AG04450 (cell line): ENCODE data around the gene VWA2. TPM values are rescaled to one million over a fixed set of nuclear protein-coding genes. Genes with fewer than 3 reads are reported as not detected.

Source experiments
- CTCF ChIA-PET: fragments of 300-600, 350-600 bp; formaldehyde crosslinking; extraction: SDS; loops from one replicate; lab custom pipeline; 2022; ENCODE audit warnings: antibody characterized with exemption, inconsistent platforms; lab: Charles Lee
- POLR2A ChIA-PET: fragments of 350-600 bp; formaldehyde crosslinking; extraction: SDS; loops from one replicate; lab custom pipeline; 2021; ENCODE audit warnings: antibody characterized with exemption, inconsistent platforms; lab: Yijun Ruan, JAX
- DNase-seq: peaks from one replicate; pipeline ENCODE4 v3.0.0-alpha.2; 2011; ENCODE audit warnings: low read depth, low spot score
- H3K27ac ChIP-seq: one replicate; pipeline ENCODE4 v1.5.1; 2012; ENCODE audit warnings: low read depth, low read length, control low read depth
- H3K27me3 ChIP-seq: one replicate; pipeline ENCODE4 v1.6.0; 2012; ENCODE audit warnings: low read length; ENCODE audit not compliant: control insufficient read depth, insufficient read depth
- H3K4me3 ChIP-seq: 2 replicates; pipeline ENCODE4 v1.5.1; 2011; ENCODE audit warnings: mild to moderate bottlenecking, low read depth, low read length, control low read depth
- H3K9me3 ChIP-seq: 2 replicates; pipeline ENCODE4 v1.5.1; 2012; ENCODE audit warnings: low read length; ENCODE audit not compliant: control insufficient read depth, insufficient read depth
- polyA plus RNA-seq: library from polyadenylated mRNA; depleted of rRNA; stranded (reverse); fragments of >200 nt; gene quantifications from 2 replicates; pipeline ENCODE4 v1.2.3, GENCODE V29; 2011
- TF ChIP-seq, protein P1 (sequence below): IDR thresholded peaks from 2 replicates; pipeline ENCODE4 v1.5.1; 2011; ENCODE audit warnings: low read depth, low read length, control low read depth, inconsistent platforms

Gene VWA2
- polyA plus RNA-seq, 1 experiment, result not detected

DNA sequence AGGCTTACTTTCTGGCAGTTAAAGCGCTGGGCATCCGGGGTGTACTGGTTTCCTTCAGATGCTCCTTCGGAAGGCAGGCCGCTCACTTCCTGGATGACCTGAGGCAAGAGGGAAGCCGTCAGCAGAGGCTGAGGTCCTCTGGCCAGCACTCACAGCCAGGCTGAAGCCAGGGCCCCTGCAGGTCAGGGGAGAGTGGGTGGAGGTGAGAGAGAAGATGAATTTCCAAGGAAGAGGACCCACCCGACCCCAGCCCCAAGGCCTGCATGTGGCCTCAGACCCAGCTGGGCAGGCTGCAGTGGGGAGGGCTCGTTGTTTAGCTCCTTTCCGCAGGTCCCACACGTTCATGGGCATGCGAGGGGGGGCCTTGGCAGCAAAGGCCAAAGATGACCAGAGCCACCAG, 71.3 kb downstream of the VWA2 start:
- CTCF ChIA-PET, result no interaction called here
- no peak for DNase-seq
- no peak overlapping the region for H3K27ac ChIP-seq
- peaks cover 19% of the 10 kb centered on the region for H3K27me3 ChIP-seq
- TF ChIP-seq, protein P1, sequence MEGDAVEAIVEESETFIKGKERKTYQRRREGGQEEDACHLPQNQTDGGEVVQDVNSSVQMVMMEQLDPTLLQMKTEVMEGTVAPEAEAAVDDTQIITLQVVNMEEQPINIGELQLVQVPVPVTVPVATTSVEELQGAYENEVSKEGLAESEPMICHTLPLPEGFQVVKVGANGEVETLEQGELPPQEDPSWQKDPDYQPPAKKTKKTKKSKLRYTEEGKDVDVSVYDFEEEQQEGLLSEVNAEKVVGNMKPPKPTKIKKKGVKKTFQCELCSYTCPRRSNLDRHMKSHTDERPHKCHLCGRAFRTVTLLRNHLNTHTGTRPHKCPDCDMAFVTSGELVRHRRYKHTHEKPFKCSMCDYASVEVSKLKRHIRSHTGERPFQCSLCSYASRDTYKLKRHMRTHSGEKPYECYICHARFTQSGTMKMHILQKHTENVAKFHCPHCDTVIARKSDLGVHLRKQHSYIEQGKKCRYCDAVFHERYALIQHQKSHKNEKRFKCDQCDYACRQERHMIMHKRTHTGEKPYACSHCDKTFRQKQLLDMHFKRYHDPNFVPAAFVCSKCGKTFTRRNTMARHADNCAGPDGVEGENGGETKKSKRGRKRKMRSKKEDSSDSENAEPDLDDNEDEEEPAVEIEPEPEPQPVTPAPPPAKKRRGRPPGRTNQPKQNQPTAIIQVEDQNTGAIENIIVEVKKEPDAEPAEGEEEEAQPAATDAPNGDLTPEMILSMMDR, result no peak
- no peaks in the 10 kb centered on the region; the same call in 1 of the 2 replicates for H3K9me3 ChIP-seq
- POLR2A ChIA-PET, result no interaction called here
- no peak overlapping the region for H3K4me3 ChIP-seq

DNA sequence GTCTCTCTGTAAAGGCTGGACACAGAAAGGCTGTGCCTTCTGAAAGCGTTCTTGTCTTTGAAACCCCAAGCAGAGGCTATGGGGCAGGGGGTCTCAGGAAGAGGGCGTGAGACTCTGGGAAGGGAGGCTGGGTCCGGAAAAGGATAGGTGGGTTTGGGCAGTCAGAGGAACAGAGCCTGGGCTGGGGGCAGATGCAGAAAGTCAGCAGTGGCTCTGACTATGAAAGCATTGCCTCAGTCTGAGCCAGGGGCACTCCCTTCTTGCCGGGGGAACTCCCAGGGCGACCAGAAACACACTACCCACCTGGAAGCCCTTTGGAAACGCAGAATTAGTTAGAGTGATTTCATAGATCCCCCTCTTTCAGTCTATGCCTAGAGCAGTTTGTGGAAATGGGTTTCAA, 72.0 kb downstream of the VWA2 start:
- Histone ChIP-seq H3K27ac (no peak overlapping the region), H3K27me3 (peaks cover 20% of the 10 kb centered on the region), H3K4me3 (no peak overlapping the region), H3K9me3 (no peaks in the 10 kb centered on the region; the same call in 1 of the 2 replicates)
- TF ChIP-seq, protein P1, result no peak
- POLR2A ChIA-PET, result no interaction called here
- CTCF ChIA-PET, result no interaction called here
- DNase-seq, result no peak

DNA sequence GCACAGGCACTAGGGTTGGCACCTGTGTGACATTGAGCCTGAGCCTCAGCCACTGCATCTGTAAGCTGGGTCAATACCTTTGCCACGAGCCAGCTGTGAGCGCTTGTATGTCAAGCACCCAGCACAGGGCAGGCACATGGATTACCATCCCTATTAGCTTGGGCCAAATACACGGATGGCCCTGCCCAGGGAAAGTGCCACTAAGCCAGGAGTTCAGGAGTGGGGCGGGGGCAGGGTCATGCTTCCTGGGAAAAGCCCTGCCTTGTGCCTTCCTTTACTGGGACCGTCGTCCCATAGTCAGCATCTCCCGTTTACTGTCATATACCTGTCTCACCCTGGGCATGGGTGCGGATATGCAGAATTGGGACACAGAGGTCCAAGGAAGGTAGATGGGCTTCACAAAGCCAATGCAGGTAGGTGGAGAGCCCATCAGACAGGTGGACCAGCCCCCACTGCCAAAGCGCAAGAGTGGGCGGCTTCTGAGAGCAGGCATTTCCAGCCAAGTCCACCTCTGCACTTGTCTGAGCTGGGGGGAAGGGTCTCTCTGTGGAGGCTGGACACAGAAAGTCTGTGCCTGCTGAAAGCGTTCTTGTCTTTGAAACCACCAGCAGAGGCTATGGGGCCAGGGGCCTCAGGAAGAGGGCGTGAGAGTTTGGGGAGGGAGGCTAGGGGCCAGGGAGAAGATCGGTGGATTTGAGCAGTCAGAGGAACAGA, 72.6 kb downstream of the VWA2 start:
- no peak overlapping the region for H3K4me3 ChIP-seq
- CTCF ChIA-PET, result interaction anchor here (0.7 kb wide), 1 partner anchor 57 kb away, joined by 3 read pairs; no protein-coding TSS in a partner anchor
- no peak for DNase-seq
- POLR2A ChIA-PET, result no interaction called here
- TF ChIP-seq, protein P1, result no peak
- H3K27ac ChIP-seq, result no peak overlapping the region
- H3K27me3 ChIP-seq, result peaks cover 26% of the 10 kb centered on the region
- H3K9me3 ChIP-seq, result no peaks in the 10 kb centered on the region; the same call in 1 of the 2 replicates

DNA sequence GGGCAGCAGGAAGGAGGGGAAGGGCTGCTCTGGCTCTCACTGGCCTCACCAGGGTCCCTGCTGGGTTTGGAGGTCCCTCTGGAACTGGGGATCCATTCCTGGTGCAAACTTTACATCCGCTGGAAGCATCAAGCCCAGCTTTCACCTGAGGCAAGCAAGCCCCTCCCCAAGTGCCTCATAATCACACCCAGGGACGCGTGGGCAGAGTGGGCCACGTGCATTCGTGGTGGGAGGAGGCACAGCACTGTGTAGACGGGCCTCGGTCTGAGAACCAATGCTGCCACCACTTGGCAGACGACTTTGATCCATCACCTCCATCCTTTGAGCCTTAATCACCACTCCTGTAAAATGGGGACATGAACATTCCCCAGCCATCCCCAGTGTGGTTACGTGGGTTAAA, 74.1 kb downstream of the VWA2 start:
- no peak for DNase-seq
- CTCF ChIA-PET, result interaction anchor here (0.9 kb wide), 1 partner anchor 9 kb away, joined by 4 read pairs; no protein-coding TSS in a partner anchor
- Histone ChIP-seq H3K27me3 (peaks cover 27% of the 10 kb centered on the region), H3K4me3 (no peak overlapping the region), H3K27ac (no peak overlapping the region), H3K9me3 (no peaks in the 10 kb centered on the region; the same call in 1 of the 2 replicates)
- POLR2A ChIA-PET, result no interaction called here
- TF ChIP-seq, protein P1, result no peak

DNA sequence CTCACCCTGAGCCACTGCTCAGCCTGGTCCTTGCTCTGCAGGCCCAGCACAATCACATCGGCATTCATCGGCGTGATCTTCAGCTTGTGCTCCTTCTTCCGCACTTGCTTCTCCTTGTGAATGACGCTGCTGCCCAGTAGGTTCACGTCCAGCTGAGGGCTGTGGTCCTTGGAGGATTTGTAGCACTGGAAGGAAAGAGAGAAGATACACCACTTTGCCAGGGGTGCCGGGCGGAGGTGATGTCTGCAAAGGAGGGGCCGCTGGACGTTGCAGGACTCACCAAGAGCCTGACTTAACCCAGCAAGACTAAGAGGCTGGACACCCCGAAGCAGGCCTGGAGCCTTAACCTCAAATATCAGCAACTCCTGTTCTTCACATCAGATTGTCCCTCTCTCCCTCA, 74.8 kb downstream of the VWA2 start:
- H3K9me3 ChIP-seq, result no peaks in the 10 kb centered on the region; the same call in 1 of the 2 replicates
- CTCF ChIA-PET, result no interaction called here
- no peak overlapping the region for H3K4me3 ChIP-seq
- TF ChIP-seq, protein P1, result no peak
- H3K27ac ChIP-seq, result no peak overlapping the region
- DNase-seq, result no peak
- H3K27me3 ChIP-seq, result peaks cover 25% of the 10 kb centered on the region
- POLR2A ChIA-PET, result no interaction called here
